HG02588 (cell line): Measurements from ENCODE around the gene SAMD8.
A peak's percentile ranks its signal among the peaks of the same experiment; 100 is the strongest.
"Not testable (repeated sequence)": the region's sequence is repeated elsewhere in the genome, so short reads cannot be mapped to it uniquely, and the experiment has no call there.

Experiments
- ATAC-seq: cut with Tn5 transposase; IDR thresholded peaks from one replicate; pipeline ENCODE4 v1.9.1; 2021; ENCODE audit warnings: mild to moderate bottlenecking, moderate library complexity; ENCODE audit not compliant: unreplicated experiment

Gene SAMD8

GRCh38 chr10:75210282-75211006 is 99.0 kb downstream of the SAMD8 start, which contains the start of gene VDAC2:
Gene VDAC2 (plus strand): TSS chr10:75210796. CDS start chr10:75211159, 363 bp downstream.
- ATAC-seq, result peak; percentile 85

DNA sequence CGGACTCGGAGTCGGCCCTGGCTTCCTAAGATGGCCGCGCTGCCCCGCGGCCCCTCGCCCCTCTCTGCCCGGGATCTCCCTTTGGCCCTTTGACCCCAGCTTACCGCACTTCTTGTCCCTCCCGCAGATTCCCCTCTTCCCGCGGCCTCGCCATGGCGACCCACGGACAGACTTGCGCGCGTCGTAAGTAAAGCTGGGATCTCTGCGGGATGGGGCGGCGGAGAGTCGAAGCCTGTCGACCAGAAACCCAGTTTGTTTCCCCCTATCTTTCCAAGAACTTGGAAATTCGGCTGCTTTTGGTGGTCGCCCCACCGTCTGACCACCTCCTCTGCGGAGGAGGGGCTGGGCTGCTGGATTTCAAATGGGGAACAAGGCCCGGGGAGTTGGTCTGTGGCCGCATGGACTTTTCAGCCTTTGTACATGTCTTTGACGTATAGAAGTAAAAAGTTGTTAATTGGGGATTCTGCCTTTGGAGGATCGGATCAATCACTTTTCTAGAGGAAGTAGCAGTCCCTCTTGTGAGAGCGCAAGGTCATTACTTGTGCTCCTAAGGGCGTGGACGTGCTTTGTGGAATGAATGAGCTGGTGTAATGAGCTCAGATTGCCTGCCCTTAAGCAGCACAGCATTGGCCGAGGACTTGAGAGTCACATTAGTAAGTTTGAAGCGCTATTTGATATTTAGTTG is 99.7 kb downstream of the SAMD8 start:
- ATAC-seq, result no peak

DNA sequence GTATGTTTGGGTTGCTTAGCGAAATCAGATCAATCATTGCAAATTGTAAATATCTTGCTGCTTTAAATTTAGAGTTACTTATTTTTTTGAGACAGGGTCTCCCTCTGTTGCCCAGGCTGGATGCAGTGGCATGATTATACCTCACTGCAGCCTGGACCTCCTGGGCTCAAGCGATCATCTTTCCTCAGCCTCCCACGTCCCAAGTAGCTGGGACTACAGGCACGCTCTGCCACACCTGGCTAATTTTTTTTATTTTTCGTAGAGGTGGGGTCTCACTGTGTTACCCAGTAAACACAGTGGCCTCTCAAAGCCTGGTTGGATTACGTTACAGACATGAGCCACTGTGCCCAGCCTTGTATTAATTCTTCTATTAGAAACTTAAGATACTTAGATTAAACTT is 100.9 kb downstream of the SAMD8 start:
- no peak for ATAC-seq

DNA sequence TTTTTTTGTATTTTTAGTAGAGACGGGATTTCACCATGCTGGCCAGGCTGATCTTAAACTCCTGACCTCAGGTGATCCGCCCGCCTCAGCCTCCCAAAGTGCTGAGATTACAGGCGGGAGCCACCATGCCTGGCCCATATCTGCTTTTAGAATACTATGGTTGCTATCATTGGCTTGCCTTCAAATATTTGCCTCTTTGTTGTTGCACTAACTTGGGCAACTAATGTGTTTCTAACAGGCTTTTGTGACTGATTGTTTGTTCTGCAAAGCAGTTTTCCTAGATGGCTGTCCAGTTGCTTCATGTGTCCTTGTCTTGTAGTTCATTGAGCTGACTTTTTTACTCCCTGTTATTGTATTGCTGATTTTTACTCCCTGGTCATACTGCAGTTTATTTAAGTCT is 108.8 kb downstream of the SAMD8 start:
- no peak for ATAC-seq

DNA sequence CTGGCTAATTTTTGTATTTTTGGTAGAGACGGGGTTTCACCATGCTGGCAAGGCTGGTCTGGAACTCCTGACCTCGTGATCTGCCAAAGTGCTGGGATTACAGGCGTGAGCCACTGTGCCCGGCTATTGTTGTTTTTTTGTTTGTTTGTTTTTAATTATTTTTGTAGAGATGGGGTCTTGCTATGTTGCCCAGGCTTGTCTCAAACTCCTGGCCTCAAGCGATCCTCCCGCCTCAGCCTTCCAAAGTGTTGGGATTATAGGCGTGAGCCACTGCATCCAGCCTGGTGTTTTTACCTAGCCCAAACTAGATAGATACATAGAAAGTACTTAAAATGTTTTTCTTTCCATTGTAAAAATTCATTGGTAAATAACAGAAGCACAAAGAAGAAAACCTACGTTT is 110.0 kb downstream of the SAMD8 start:
- ATAC-seq, result not testable (repeated sequence)

GRCh38 chr10:75223507-75223906 is 112.1 kb downstream of the SAMD8 start:
- no peak for ATAC-seq

GRCh38 chr10:75226095-75226494 is 114.6 kb downstream of the SAMD8 start:
- ATAC-seq, result no peak

DNA sequence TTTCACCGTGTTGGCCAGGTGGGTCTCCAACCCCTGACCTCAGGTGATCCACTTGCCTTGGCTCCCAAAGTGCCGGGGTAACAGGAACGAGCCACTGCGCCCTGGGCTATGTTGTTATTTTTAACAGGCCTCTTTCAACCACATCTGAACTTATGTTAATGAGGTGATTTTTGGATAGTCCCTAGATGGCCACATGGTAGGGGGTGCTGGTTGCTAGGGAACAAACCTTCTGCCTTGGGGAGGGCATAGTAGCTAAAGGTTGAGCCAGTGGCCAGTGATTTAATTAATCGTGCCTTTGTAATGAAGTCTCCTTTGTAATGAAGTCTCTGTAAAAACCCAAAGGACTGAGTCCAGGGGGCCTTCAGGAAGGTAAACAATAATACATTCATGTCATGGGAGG is 115.2 kb downstream of the SAMD8 start:
- ATAC-seq, result no peak

DNA sequence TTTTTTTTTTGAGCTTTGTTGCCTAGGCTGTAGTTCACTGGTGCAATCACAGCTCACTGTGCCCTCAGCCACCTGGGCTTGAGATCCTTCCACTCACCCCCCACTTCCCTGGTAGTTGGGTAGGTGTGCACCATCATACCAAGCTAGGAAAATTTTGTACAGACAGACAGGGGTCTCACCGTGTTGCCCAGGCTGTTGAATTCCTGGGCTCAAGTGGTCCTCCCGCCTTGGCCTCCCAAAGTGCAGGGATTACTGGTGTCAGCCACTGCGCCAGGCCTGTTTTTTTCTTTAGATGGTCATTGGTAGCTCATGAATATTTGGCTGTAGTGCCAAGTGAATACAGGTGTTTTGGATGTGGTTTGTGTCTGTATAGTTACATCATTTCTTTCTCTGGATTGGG is 116.8 kb downstream of the SAMD8 start:
- ATAC-seq, result no peak

GRCh38 chr10:75228834-75229233 is 117.4 kb downstream of the SAMD8 start:
- ATAC-seq, result no peak

GRCh38 chr10:75229971-75230370 is 118.5 kb downstream of the SAMD8 start:
- no peak for ATAC-seq

- ATAC-seq, result peak; percentile 34
Measured at GRCh38 chr10:75230600-75231038, 119.2 kb downstream of the SAMD8 start.
